ENCODE results near the gene PCDHGA4.
"Not testable (repeated sequence)": the region's sequence is repeated elsewhere in the genome, so short reads cannot be mapped to it uniquely, and the experiment has no call there.

Gene PCDHGA4

GRCh38 chr5:141354900-141355469 is at the start of gene PCDHGA4:
Gene PCDHGA4 (plus strand): TSS chr5:141355021. CDS start chr5:141355108, 87 bp downstream.
- DNase-seq: peak; percentile 5

- no peak for DNase-seq
These were observed 48.2 kb upstream of the PCDHGA4 start for GRCh38 chr5:141306630-141307029.

GRCh38 chr5:141313711-141314110 is 41.1 kb upstream of the PCDHGA4 start:
- DNase-seq: no peak

- not testable (repeated sequence) for DNase-seq
These were observed 37.9 kb upstream of the PCDHGA4 start for GRCh38 chr5:141316963-141317362.

GRCh38 chr5:141319202-141319601 is 35.6 kb upstream of the PCDHGA4 start:
- no peak for DNase-seq

GRCh38 chr5:141319699-141320098 is 35.1 kb upstream of the PCDHGA4 start:
- no peak for DNase-seq

- peak; percentile 94 for DNase-seq
These were observed 34.3 kb upstream of the PCDHGA4 start, which contains the start of gene TAF7 for GRCh38 chr5:141320225-141321169. Gene TAF7 (minus strand): TSS chr5:141320784. CDS start chr5:141320044, 740 bp downstream.

- no peak for DNase-seq
These were observed 32.6 kb upstream of the PCDHGA4 start for GRCh38 chr5:141322261-141322660.

- DNase-seq: peak; percentile 74
These were observed 28.6 kb upstream of the PCDHGA4 start for GRCh38 chr5:141326088-141326854.

- DNase-seq: no peak
These were observed 26.6 kb upstream of the PCDHGA4 start for GRCh38 chr5:141328231-141328630.

- DNase-seq: peak; percentile 30
These were observed 24.3 kb upstream of the PCDHGA4 start, which contains the start of gene PCDHGA1 for GRCh38 chr5:141330299-141331080. Gene PCDHGA1 (plus strand): TSS chr5:141330514.

GRCh38 chr5:141332571-141332970 is 22.2 kb upstream of the PCDHGA4 start:
- not testable (repeated sequence) for DNase-seq

- no peak for DNase-seq
These were observed 16.1 kb upstream of the PCDHGA4 start, which contains the start of gene PCDHGA2 for GRCh38 chr5:141338538-141339306. Gene PCDHGA2 (plus strand): TSS chr5:141338760.

GRCh38 chr5:141340781-141341354 is 14.0 kb upstream of the PCDHGA4 start:
- DNase-seq: not testable (repeated sequence)

- no peak for DNase-seq
These were observed 12.0 kb upstream of the PCDHGA4 start for GRCh38 chr5:141342773-141343172.

- peak; percentile 9 for DNase-seq
These were observed 11.4 kb upstream of the PCDHGA4 start, which contains the start of gene PCDHGA3 for GRCh38 chr5:141343242-141343952. Gene PCDHGA3 (plus strand): TSS chr5:141343829. CDS start chr5:141344034, 205 bp downstream.

GRCh38 chr5:141343953-141344463 is 10.8 kb upstream of the PCDHGA4 start:
- no peak for DNase-seq

- no peak for DNase-seq
These were observed 9.5 kb upstream of the PCDHGA4 start for GRCh38 chr5:141345327-141345726.

GRCh38 chr5:141346017-141346416 is 8.8 kb upstream of the PCDHGA4 start:
- not testable (repeated sequence) for DNase-seq
